Fibroblast of skin of back (primary cell): ENCODE results near the gene ABAT.
"Not testable (repeated sequence)": the region's sequence is repeated elsewhere in the genome, so short reads cannot be mapped to it uniquely, and the experiment has no call there.

Experiments used
- DNase-seq: peaks from one replicate; pipeline ENCODE4 v3.0.0-alpha.2; 2013

The ABAT gene

DNA sequence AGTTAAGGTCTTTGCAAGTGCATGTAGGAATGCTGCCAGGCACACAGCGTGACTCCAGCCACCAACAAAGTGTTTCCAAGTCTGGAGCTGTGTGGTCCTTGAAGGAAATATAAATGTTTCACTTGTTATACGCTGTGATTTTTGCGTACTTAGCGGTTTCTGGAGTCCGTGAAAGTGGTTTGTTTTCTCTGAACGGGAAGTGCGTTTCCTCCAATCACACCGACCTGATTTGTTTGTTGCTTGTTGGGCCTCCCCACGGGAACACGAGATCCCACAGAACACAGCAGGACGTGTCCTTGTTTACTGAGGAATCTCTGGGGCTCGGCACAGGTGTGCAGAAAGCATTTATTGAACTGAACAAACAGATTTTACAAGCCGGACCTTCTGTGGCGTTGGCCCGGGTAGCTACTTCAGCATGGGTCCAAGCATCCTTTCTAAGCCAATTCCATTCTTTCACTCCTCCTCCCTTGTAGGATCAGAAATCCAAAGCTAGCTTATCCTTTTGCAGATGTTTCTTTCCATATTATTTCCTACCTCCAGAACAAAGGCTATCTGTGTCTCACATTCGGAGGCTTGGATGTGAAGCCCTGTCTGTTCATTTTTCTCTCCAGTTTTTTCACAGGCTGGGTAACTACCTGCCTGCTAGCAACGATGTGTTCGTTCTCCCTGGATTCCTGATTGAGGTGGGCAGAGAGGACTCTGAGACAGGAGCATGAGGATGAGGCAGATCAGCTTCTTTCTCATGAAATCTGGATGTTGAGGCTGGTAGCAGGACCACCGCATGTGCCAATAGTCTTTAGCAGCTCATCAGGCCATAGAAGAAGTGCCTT, 44.6 kb downstream of the ABAT start:
- DNase-seq: no peak

DNA sequence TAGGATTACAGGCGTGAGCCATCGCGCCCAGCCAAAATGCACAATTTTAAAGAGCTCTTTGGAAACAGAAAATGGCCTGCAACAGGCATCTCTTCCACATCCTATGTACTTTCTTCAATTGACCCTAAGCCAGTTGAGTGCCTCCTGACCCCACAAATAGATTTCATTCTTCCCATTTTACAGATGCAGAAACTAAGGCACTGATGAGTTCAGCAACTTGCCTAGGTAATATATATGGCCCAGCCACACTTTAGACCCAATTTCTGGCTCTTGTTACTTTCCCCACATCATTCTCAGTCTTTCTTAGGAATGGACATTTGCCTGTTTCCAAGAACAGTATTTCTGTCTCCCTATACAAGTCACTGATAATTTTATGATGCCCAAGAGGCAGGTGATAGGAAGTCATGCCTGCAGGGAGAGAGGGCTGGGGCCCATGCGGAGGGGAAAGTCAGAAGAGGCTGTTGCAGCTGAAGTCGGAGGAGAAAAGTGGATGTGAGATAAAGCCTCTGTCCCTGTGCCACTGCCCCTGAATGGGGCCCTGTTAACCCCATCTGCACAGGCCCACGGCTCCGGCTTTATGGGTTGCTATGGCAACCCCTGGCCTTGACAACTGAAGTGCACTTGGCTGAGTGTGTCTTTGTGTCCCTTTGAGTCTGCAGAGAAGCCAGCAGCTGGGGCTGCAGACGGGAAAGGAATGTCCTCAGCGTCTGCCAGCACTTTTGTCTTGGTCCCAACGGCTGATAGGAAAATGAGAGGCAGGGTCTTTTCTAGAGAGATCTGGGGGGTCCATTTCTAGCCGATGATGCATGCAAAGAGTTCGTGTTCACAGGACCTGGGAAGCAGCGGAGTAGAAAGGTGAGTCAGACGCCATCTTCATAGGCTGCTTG, 45.9 kb downstream of the ABAT start:
- DNase-seq: no peak

DNA sequence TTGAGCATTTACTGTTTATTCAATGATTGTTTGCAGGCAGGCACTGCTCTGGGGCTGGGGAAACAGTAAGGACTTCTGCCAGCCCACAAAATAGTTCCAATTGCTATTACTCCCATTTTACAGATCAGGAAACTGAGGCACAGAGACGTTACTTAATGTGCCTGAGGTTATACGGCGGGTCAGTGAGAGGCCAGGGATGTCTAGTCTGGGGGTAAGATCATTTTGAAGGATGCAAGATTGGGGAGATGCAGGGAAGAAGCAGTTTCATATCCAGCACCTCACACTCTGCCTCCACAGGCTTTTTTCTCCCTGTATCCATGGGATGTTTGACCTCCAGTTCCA, 46.5 kb downstream of the ABAT start:
- DNase-seq: no peak

DNA sequence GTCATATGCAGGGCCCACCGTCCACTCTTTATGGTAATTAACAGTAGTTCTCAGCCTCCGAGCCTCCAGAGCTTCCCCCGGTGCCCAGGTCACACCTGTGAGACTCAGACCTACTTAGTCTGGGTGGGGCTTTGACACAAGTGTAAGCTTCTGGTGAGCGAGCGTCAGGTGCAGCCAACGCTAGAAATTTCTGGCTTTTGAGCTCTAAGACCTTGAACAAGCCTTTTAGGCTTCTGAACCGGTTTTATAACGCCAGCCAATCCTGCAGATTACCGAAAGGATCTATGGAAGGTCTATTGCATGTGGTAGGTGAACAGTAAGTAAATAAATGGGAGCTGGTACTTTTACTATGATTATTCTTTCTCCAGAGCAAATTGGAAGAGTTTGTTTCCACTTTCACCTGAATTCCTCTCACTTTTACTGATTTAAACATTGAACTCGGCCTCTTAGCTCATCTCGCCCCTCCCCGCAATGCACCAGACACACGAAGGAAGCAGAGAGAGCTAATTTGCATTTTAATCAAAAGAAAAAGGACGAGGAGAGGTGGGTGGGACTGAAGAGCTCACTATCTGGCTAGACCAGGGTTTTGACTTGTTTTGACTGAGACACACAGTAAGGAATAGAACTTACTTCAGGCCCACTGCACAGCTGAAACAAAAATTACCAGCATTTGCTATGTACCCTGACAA, 47.1 kb downstream of the ABAT start:
- no peak for DNase-seq

DNA sequence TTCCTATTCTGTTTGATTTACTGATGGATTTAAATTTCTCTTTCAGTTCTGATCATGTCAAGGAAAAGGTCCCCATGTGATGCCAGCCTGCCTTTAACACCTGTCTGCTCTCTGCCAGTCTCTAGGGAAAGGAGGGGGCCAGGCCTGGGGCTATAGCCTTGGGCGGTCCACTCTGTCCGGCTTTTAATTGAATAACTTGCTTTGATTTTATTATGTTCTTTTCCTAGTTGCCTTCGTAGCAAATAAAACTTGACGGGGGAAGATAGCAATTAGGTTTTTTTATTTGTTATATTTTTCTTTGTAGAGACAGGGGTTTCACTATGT, 47.6 kb downstream of the ABAT start:
- no peak for DNase-seq

DNA sequence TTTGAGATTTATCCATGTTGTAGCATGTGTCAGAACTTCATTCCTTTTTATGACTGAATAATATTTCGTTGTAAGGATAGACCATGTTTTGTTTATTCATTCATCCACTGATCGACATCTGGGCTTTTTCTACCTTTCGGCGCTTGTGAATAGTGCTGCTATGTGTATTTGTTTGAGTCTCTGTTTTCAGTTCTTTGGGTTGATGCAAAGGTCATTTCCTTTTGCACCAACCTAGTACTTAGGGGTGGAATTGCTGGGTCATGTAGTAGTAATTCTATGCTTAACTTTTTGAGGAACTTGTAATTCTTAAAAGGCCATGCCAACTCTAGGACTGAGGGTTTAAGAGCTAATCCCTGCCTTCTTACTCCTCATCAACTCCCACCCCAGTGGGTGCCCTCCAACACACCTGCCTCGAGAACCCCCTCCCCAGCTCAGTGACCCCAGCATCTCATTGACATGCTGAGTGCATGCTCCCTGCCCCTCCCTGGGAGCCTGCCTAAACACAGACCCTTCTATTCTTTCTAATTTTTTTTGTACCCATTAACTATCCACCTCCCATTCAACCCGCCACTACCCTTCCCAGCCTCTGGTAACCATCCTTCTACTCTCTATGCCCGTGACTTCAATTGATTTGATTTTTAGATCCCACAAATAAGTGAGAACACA, 51.2 kb downstream of the ABAT start:
- no peak for DNase-seq

DNA sequence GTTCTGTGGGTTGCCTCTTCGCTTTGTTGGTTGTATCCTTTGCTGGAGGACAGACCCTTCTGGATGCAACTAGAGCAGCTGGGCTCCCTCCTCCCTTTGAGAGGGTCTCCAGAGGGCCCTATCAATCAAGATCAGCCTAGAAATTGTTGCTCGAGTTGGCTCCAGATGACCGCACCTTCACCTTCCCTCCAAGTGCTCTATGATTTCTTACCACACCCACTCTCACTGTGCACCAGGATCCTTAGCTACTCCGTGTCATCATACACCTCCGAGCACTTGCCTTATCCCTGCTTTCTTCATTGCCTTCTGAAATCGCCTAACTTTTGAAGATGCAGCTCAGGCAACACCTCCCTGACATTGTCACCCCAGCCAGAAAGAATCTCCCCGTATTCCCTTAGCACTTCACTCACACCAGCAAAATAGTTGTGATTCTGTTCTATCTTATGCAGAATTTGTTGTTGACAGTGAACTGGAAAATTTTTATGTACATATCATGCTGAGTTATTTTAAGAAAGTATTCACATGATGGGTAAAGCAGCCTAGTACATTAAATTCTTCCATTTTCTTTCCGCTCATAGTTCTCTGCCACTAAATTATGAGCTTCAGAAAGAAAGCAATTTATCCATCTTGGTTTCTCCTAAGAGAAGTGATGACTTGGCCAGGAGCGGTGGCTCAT, 52.9 kb downstream of the ABAT start:
- no peak for DNase-seq

DNA sequence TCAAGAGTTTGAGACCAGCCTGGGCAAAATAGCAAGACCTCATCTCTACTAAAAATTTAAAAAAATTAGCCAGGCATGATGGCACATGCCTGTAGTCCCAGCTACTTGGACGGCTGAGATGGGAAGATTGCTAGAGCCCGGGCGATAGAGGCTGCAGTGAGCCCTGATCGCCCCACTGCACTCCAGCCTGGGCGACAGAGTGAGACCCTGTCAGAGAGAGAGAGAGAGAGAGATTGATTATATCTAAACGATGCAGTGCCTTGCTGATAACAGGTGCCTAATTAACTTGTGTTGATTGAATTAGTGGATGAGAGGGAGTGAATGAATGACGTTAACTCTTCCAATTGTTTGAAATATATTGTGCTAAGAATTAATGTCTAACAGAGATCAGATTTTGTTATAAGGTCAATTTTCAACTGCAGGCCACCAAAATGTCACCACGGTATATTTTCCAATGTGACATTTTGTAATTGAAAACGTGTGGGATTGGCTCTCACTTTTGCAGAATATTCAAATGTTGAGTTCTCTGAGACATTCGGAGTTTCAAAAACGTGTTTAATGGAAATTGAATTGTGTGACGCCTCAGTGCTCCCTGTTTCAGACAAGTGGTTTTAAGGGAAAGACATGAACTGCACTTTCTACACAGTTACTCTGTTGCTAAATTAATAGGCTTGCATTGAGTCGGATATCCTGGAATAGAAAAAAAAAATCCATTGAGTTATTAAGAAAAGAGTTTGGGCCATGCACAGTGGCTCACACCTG, 53.6 kb downstream of the ABAT start:
- no peak for DNase-seq

DNA sequence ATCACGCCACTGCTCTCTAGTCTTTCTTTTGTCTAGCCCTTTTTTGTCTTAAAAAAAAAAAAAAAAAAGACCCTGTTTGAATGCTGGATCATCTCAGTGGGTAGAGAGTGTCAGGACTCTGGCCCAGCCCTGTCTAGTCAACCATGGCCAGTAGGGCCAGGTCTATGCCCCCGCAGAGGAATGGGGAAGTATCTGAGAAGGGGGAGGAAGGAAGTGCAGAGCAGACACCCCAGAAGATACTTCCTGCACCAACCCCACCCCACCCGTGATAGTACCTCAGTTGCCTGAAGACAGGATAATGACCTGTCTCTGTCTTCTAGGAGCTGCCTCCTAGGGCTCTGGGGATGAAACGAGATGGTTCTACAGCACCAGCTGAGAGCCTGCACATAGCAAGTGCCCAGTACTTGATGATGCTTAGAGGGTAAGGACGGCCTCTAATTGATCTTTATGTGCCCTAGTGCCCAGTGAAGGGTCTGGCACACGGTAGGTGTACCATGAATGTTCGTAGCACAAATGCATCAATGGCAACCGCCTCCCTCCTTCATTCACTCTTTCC, 55.4 kb downstream of the ABAT start:
- no peak for DNase-seq

DNA sequence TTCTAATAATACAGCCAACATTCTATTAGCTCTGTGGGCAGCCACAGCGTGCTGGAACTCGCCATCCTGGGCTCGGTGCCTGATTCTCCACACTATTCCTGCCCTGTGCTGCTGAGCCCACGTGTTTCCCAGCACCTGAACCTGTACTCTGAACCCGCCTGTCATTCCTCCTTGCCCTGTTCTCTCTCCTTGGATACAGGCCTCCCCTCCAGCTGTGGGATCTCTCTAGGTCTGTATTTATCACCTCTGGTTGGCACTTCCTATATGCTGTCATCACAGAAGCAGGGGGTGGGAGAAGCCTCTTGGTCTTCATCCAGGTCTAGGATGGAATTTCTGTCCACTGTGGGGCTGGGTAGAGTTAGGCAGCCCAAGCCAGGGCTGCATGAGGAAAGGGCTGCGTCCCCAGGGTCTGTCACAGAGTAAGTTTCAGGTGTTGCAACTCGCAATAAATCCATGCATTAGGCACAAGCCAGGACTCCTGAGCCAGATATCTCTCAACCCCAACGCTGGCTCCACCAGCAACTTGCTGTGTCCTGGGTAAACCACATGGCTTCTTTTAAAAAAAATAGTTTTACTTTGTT, 56.0 kb downstream of the ABAT start:
- DNase-seq: no peak

DNA sequence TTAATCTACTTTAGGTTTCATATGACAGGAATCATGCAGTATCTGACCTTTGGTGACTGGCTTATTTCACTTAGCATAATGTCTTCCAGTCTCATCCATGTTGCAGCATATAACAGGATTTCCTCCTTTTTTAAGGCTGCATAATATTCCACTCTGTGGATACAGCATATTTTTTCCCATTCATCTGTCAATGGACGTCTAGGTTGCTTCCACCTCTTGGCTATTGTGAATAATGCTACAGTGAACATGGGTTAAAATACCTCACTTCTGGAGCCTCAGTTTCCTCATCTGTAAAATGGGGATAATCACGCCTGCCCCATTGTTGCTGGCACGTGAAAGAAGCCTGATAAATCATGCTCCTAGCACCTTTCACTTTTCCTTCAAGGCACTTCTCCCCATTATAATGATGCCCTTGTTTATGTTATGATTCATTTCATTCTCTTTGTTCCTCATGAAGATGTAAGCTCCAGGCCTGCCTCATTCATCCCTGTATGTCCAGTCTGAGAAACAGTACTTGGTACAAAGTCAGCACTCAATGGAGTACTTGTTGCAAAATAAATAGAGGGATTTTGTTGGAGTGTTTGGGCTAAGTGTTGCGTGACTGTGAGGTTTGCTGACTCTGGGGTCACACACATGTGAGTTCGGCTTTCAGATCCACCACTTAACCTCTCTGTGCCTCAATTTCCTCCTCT, 59.6 kb downstream of the ABAT start:
- no peak for DNase-seq

DNA sequence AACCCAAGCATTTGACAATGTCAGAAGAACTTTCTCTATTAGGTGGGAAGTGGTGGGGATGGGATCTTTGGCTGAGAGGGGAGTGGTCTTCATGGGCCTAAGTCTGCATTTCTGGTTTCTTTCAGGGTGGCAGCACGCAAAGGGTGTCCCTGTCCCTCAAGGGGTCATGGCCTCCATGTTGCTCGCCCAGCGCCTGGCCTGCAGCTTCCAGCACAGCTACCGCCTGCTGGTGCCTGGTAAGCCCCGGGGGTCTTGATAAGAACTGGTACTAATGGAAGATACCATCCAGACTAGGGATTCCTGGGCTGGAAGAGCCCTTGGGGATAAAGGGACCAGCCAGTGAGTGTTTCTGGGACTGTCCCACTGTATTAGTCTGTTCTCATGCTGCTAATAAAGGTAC, 61.2 kb downstream of the ABAT start:
- DNase-seq: no peak

DNA sequence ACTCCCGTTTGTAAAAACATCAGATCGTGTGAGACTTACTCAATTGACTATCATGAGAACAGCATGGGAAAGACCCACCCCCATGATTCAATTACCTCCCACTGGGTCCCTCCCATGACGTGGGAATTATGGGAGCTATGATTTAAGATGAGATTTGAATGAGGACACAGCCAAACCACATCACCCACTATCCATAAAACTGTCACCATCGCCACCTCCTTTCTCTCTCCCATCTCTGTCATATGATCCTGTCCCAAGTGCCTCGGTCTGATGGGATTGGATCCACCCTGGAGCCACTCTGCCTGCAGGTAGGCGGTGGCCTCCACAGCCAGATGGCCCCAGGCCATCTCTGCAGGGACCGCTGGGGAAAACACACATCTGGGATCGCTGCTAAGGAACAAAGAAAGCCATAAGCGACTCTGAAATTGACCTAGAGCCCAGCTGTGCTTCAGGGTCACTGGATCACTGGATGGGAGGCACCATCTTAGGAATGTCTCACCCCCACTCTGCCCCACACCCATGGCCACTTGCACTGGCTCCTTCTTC, 61.8 kb downstream of the ABAT start:
- no peak for DNase-seq

DNA sequence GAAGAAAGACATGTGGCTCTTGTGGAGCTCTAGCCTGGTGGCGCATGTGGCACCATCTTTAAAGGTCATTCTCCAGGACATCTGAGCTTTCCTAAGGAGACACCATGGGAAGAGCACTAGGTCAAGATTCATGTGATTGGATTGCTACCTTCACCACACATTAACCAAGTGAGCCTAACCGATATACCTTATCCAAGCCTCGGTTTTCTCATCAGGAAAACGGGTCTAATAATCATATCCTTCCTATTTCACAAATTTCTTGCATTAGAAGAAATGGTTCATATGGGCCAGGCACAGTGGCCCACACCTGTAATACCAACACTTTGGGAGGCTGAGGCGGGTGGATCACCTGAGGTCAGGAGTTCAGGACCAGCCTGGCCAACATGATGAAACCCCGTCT, 64.7 kb downstream of the ABAT start:
- DNase-seq: no peak

DNA sequence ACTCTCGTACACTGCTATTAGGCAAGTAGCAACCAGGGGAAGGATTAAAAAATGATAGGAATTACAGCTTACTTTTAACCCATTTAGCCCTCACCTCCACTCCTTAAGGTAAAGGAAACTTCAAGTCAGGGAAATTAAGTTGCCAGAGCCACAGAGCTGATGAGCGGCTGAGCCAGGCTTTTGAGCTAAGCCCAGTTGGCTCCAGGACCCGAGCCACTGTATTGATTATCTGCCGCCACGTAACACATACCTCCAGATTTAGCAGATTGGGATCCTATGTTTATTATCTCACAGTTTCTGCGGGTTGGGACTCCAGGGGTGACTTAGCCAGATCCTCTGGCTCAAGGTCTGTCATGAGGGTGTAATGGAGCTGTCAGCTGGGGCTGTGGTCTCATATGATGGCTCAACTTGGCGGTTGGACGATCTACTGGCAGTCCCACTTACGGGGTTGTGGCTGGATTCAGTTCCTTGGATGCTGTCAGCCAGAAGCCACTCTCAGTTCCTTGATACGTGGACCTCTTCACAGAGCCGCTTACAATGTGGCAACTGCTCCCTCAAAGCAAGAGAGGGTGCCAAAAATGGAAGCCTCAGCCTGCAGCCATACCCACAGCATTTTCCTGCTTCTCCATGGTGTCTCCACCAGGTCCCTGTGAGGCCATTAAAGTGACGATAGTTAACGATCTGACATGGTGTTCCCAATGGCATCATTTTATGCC, 65.7 kb downstream of the ABAT start:
- no peak for DNase-seq

DNA sequence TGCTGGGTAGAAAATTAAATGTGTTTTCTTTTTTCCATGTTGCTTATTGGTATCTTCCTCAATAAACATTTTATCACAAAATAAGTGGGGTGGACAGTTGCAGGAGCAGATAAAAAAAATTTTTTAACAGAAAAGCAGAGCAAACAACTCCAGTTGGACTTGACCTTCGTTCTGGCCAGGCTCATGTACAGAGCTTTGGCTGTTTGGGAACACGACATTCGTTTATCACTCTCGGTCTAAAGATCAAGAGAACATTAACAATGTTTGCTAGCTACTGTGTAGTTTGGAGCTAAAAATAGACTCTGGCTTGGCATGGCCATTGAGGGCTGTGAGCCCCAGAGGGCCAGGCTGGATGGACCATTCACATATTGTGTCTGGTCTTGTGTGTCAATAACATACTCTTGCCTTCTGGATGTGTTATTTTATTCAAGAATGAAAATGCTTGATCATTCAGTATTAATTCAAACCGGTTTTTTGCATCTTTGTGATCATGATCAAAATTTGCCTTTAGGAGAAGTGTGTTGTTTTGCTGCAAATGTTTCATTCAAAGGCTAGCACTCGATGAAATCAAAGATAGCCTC, 66.4 kb downstream of the ABAT start:
- no peak for DNase-seq

DNA sequence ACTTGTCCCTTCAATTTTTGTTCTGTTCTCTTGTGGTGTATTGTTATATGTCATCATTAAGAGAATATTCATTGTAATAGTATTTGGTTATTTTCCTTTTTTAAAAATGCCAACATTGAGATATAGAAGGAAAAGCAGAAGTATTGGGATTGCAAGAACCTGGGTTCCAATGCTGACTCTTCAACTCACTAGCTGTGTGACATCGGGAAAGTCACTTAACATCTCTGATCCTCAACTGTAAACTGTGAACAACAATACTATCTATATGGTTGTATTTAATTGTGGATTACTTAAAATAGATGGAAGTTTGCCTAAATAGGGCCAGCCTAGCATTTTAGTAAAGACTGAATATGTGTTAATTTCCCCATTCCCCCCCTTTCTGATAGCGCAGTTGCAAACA, 67.2 kb downstream of the ABAT start:
- DNase-seq: no peak

DNA sequence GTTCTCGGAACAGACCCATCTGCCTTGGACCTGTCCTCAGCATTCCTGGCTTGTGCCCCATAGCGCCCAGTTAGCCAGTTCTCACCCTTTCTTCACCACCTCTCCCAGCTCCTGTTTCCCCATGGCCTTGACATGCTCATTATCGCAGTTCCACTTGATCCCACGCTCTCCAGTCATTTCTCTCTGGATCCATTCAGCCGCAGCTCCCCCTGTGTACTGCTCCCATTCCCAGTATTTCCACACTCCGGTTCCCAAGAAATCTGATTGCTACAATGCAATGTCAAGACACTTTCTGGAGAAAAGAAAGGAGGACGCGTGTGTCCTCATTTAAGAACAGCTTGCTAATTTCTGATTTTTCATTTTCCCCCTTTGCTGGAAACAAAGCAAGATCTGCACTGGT, 67.7 kb downstream of the ABAT start:
- no peak for DNase-seq

DNA sequence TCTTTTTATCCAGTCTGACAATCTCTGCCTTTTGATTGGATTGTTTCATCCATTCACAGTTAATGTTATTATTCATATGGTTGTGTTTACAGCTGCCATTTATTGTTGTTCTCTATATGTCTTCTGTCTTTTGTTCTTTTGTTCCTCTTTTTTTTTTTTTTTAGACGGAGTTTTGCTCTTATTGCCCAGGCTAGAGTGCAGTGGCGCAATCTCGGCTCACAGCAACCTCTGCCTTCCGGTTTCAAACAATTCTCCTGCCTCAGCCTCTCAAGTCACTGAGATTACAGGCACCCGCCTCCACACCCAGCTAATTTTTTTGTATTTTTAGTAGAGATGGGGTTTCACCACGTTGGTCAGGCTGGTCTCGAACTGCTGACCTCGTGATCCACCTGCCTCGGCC, 74.5 kb downstream of the ABAT start:
- not testable (repeated sequence) for DNase-seq
